HG02623 (cell line): Measurements from ENCODE around the gene CDC45.
"Not testable (repeated sequence)": the region's sequence is repeated elsewhere in the genome, so short reads cannot be mapped to it uniquely, and the experiment has no call there.

ENCODE experiments used
- ATAC-seq: cut with Tn5 transposase; IDR thresholded peaks from one replicate; pipeline ENCODE4 v1.9.1; 2021; ENCODE audit warnings: moderate library complexity; ENCODE audit not compliant: unreplicated experiment

CDC45 gene

GRCh38 chr22:19526702-19527111 lies 47.0 kb downstream of the CDC45 start:
- ATAC-seq, result no peak

- ATAC-seq, result no peak
Observed at GRCh38 chr22:19527321-19527721, 47.6 kb downstream of the CDC45 start.

- ATAC-seq, result no peak
Observed at GRCh38 chr22:19527861-19528417, 48.2 kb downstream of the CDC45 start.

GRCh38 chr22:19529811-19530210 lies 50.1 kb downstream of the CDC45 start:
- ATAC-seq, result no peak

GRCh38 chr22:19530751-19531150 lies 51.0 kb downstream of the CDC45 start:
- no peak for ATAC-seq

- not testable (repeated sequence) for ATAC-seq
Observed at GRCh38 chr22:19531327-19531726, 51.6 kb downstream of the CDC45 start.

GRCh38 chr22:19533049-19533626 lies 53.4 kb downstream of the CDC45 start:
- no peak for ATAC-seq

- no peak for ATAC-seq
Observed at GRCh38 chr22:19533857-19534256, 54.1 kb downstream of the CDC45 start.

- no peak for ATAC-seq
Observed at GRCh38 chr22:19535001-19535400, 55.3 kb downstream of the CDC45 start.

GRCh38 chr22:19536564-19536963 lies 56.8 kb downstream of the CDC45 start:
- ATAC-seq, result no peak

- ATAC-seq, result no peak
Observed at GRCh38 chr22:19537941-19538488, 58.3 kb downstream of the CDC45 start.

- ATAC-seq, result no peak
Observed at GRCh38 chr22:19540394-19540793, 60.7 kb downstream of the CDC45 start.

GRCh38 chr22:19543970-19544708 lies 64.4 kb downstream of the CDC45 start:
- no peak for ATAC-seq

- ATAC-seq, result no peak
Observed at GRCh38 chr22:19545935-19546207, 66.2 kb downstream of the CDC45 start.

- no peak for ATAC-seq
Observed at GRCh38 chr22:19546680-19547079, 67.0 kb downstream of the CDC45 start.

GRCh38 chr22:19547620-19548019 lies 67.9 kb downstream of the CDC45 start:
- ATAC-seq, result no peak

- not testable (repeated sequence) for ATAC-seq
Observed at GRCh38 chr22:19548427-19548826, 68.7 kb downstream of the CDC45 start.

- ATAC-seq, result no peak
Observed at GRCh38 chr22:19548964-19549363, 69.2 kb downstream of the CDC45 start.

- no peak for ATAC-seq
Observed at GRCh38 chr22:19549428-19549827, 69.7 kb downstream of the CDC45 start.

- no peak for ATAC-seq
Observed at GRCh38 chr22:19550382-19550781, 70.7 kb downstream of the CDC45 start.

GRCh38 chr22:19553201-19553600 lies 73.5 kb downstream of the CDC45 start:
- no peak for ATAC-seq

- no peak for ATAC-seq
Observed at GRCh38 chr22:19554834-19555404, 75.2 kb downstream of the CDC45 start.
